Stimulated activated CD8-positive, alpha-beta memory T cell treated with anti-CD3 and anti-CD28 coated beads, Interleukin-2, amount 100 ng/mL, for 48 hours (primary cell): ENCODE measurements around the gene SUSD3.

Source experiments
- DNase-seq, 2 donors: peaks; one replicate each; pipeline ENCODE4 v3.0.0-alpha.2; 2020; ENCODE audit warnings: low read depth in 2 of 2

Gene SUSD3

DNA sequence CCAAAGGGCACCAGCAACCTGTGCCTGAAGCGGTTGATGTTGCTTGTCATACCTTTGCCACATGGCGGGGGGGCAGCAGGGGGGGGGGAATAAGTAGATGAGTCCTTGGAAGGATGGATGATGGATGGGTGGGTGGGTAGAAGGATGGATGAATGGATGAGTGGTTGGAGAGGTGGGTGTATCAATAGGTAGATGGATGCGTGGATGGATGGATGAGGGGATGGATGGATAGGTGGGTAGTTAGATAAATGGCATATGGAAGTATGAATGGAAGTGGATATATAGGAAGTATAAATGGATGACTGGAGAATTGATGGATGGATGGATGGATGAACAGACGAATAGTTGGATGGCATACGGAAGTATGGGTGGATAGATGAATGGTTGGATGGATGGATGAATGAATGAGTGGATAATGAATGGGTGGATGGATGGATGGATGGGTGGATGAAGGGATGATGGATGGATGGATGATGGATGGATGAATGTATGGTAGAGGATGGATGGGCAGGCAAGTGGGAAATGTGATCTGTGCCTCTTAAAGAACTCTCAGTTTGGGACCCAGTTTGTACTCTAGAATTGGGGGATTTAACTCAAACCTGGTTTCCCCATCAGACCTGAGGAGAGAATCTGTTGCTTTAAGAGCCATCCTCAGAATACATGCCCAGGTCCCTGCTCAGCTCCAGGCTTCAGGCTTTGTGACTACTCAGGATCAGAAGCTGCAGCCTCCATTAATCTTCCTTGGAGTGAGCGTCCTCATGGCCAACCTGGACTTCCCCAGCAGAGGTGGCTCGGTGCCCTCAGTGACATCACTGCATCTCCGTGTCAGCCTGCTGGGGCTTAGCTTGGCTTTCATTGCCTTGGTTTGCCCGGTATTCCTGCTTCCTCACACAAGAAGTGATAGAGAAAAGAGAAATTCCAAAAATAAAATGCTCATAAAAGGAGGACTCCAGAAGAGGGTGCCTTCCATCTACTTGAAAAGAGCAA, 27.6 kb upstream of the SUSD3 start:
- DNase-seq: no peak

DNA sequence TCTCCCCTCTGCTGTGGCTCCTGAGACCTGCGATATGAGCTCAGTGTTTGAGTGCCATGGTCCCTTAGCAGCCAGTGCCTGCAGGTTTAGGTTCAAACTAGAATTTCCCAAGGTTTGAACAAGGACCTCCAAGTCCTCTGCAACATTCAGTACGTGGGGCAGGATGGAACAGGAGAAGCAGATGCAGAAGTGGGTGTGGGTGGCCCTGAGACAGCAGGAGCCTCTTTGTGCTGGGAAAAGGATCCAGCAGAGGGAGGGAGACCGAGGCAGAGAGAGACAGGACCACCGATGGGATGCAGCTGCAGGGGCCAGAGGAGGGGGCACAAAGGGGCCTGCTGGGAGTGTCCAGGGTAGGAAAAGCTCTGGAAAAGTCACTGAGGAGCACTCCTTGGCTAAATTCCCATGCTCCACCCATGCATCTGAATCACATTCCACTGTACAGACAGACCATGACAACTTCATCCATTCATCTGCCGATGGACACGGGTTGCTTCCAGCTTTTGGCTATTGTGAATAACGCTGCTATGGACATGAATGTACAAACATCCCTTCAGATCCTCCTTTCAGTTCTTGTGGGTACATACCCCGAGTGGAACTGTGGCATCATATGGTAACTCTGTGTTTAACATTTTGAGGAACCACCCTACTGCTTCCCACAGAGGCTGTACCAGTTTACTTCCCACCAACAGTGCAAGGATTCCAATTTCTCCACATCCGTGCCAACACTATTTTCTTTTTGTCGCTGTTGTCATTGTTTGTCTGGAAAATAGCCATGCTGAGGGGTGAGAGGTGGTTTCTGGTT, 26.7 kb upstream of the SUSD3 start:
- DNase-seq: no peak

DNA sequence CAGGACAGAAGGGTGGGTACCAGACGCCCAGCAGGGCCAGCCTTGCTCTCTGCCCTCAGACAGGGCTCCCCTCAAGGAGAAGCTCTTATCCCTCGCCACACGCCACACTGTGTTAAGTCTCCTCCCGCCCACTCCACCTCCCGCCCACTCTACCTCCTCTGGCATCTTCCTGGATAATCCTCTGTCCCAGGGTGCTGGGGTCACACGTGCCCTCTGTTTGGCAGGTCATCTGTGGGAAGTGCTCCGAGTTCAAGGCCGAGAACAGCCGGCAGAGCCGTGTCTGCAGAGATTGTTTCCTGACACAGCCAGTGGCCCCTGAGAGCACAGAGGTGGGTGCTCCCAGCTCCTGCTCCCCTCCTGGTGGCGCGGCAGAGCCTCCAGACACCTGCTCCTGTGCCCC, 26.0 kb upstream of the SUSD3 start:
- no peak for DNase-seq

DNA sequence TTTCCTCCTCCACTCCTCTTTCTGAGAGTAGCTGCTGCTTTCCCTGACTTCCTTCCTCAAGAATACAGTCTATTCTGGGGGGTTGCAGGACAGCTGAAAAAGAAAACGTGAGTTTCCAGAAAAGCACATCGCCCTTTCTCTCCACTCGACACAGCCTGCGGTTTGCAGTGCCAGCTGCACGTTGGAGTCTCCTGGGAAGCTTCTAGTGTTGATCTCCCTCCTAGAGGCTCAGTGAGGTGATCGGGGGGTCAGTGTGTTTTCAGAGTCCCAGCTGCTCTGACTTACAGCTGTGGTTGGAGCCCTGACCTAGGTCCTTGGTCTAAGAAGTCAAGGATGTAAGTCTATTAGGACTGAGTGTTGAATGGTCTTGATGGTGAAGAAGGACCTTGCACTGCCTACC, 25.0 kb upstream of the SUSD3 start:
- DNase-seq: no peak

DNA sequence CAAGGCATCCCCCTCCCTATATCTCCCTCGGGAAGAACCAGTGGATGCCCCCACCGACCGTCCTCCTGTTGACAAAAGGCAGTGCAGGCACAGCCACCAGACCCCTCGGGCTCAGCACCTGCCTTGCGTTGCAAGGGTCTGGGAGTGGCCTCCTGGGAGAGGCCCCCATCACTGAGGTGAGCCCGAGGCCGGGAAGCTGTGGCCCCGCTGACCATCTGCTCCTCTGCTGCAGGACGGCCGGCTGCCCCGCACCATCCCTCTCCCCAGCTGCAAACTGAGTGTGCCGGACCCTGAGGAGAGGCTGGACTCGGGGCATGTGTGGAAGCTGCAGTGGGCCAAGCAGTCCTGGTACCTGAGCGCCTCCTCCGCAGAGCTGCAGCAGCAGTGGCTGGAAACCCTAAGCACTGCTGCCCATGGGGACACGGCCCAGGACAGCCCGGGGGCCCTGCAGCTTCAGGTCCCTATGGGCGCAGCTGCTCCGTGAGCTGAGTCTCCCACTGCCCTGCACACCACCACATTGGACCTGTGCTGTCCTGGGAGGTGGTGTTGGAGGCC, 23.3 kb upstream of the SUSD3 start:
- DNase-seq: no peak

DNA sequence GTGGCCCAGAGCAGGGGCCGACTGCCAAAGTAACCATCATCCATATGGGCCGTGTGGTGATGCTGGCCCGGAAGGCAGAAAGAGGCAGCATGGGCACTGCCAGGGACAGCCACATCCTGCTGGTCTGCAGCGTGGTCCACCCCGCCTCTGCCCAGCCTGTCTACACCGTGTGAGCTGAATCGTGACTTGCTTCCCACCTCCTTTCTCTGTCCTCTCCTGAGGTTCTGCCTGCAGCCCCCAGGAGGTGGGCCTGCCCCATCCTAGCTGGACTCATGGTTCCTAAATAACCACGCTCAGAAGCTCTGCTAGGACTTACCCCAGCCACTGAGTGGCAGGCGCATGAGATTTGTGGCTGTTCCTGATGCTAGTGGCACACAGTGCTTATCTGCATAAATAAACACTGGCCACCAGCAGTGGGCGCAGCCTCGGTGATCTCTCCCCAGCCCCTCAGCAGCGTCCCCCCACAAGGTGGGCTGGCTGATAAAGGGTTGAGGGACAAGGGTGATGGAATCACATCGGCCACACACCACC, 22.6 kb upstream of the SUSD3 start:
- DNase-seq: no peak

DNA sequence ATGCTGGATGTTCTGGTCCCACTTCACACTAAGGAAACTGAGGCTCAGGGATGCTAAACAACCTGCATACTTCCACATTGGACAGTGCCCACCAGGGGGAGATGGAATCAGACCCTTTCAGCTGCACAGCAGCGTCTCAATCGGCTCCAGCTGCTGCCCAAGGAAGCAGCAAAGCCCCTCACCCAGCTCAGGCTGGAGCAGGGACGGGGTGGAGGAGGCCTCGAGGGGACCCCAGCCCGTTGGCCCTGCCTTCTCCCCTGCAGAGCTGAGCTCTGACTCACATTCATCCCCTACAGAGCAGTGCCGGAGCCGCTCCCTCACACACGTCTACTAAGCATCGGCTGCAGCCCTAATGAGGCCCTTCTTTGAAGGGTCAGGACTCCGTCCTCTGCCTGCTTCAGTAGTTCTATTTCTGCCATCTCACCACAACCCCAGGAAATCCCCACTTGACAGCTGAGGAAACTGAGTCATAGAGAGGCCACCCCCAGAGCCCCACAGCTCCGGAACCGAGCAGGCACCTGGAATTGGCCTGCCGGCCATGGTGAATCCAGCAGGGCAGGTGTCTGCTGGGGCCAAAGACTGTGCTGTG, 21.5 kb upstream of the SUSD3 start:
- DNase-seq: no peak

DNA sequence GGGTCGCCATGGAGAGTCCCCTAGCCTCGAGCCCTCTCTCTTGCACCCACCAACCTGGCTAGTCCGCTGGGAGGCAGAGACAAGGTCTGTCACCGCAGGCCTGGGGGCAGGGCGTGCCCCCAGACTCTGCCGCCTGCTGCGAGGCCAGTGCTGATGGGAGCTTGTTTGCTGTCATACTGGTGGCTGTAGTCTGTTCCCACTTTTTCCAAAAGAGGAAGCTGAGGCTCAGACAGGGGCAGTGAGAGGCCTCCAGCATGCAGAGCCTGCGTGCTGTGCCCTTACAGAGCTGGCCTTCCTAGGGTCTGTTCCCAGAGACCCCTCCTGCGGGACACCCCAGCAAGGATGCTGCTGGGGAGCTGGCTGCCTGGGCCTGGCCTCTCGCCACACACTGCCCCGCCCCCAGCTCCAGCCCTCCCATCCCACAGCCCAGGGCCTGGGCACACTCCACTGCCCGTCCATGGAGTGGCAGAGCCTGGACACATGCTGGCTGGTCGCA, 21.0 kb upstream of the SUSD3 start:
- DNase-seq: no peak

DNA sequence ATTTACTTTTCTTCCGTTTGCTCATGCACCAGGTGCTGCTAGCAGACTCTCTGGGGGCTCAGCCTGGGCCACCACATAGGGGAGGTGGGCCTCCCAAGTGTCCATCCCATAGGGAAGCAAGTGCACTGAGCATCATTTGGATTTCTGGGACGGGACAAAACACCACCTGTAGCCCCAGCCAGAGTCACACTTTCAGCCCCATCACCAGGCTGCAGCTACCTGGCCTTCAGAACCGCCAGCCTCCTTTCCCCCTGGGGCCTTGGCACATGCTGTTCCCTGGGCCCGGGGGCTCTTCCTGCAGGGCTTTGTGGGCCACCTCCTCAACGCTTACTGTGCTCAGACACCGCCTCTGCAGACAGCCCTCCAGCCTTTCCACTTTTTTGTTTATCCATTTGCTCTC, 19.6 kb upstream of the SUSD3 start:
- DNase-seq: no peak

DNA sequence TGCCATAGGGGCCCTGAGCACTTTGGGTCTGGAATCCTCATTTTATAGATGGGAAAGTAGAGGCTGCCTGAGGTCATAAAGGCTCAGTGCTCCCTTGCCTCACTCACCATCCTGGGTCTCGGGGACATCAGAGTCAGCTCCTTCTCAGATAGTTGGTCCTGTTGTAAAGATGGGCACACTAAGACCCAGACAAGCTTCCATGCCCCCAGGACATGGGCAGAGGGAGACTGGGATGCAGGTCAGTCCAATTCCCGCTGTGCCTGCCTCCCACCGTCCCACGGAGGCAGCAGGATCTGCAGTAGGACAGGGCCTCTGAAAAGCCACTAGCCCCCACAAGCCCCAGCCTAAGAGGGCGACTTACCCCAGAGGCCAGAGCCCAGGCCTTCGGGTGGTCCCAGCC, 19.0 kb upstream of the SUSD3 start:
- no peak for DNase-seq

DNA sequence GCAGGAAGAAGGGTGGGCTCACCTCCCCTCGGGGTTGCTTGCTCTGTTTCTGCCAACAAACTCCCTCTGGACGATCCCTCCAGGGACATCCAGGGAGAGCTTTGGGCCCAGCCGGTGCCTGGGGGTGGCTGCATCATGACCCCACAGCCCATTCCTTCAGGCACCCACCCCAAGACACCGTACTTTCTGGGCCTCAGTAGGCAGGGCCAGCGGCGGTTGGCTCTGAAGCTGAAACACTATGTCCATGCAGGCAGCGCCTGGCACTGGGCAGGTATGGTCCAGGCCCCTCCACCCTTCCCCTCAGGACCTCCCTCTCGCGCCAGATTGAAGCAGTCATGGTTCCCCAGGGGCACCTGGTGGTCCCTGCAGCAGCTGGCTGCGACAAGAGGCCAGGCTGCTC, 18.5 kb upstream of the SUSD3 start:
- no peak for DNase-seq

DNA sequence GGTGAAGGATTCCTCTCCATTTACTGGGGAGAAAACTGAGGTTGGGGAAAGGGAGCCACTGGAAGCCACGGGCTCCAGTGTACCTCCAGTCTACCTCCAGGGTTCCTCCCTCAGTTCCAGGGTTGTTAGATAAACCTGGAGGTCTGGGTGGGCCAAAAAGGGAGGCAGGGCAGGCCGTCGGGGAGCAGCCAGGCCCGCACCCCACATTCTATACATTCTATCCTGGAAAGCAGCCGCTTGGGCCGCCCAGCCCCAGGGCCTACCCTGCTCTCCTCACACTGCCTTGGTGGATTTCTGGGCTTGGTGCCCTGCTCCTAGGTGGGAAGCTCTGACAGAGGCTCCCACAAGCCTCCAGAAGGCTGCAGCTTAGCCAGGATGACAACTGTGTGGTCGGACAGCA, 18.1 kb upstream of the SUSD3 start:
- no peak for DNase-seq

DNA sequence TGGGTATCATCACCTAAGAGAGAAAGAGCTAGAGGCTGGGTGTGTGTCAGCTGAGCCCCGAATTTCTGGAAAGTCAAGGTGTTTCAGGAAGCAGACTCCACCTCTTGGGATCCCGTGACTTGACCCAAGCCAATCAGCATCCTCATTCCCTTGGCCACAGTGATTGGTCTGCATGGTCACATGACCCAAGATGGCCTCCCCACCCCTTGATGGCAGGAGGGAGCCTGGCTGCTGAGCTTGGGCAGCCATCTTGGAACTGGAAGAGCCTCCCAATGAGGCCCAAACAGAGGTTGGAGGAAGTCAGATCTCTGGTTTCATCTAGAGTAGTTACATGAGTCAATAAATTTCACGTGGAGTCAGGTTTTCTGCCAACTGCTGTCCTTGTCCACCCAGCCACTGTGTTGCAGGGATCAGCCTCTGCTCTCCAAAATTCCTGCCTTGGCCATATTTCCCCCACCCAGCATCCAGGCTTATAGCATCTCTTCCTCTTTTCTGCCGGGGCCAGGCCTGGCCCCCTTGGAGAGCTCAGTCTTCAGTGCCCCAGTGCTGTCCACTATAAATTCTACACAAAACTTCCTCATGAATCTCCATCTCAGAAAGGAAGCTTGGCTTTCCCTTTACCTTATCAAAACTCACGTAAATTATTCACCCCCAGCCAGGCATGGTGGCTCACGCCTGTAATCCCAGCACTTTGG, 17.2 kb upstream of the SUSD3 start:
- DNase-seq: no peak

DNA sequence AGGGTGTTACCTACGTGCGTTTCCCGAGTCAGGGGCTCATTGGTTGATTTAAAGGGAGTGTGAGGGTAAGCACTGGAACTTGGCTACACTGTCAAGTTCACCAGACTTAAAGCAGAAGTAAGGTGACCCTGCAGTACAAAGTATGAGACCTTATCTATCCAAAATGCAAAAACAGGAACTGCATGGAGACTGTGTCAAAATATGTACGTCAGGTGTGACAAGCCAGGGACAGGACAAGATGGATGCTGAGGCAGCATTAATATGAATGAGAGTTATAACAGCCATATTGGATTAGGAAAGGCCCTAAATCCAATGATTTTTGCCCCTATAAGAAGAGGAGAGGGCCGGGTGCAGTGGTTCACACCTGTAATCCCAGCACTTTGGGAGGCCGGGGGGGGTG, 15.4 kb upstream of the SUSD3 start:
- DNase-seq: no peak

DNA sequence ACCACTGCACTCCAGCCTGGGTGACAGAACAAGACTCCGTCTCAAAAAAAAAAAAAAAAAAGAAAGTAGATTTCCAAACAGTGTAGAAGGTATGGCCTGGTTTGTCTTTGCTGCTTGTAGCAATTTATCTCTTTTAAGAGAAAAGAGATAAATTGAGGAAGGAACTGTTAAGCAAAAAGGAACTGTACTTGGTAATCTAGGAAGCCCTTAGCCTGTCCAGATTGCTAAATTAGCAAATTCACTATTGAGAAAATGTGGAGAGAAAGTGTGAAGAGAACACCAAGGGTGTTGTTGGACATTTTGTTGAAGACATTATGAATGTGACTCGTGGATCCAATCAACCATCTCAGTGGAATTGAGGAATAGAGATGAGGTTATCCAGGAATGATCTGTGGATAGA, 13.0 kb upstream of the SUSD3 start:
- DNase-seq: no peak

DNA sequence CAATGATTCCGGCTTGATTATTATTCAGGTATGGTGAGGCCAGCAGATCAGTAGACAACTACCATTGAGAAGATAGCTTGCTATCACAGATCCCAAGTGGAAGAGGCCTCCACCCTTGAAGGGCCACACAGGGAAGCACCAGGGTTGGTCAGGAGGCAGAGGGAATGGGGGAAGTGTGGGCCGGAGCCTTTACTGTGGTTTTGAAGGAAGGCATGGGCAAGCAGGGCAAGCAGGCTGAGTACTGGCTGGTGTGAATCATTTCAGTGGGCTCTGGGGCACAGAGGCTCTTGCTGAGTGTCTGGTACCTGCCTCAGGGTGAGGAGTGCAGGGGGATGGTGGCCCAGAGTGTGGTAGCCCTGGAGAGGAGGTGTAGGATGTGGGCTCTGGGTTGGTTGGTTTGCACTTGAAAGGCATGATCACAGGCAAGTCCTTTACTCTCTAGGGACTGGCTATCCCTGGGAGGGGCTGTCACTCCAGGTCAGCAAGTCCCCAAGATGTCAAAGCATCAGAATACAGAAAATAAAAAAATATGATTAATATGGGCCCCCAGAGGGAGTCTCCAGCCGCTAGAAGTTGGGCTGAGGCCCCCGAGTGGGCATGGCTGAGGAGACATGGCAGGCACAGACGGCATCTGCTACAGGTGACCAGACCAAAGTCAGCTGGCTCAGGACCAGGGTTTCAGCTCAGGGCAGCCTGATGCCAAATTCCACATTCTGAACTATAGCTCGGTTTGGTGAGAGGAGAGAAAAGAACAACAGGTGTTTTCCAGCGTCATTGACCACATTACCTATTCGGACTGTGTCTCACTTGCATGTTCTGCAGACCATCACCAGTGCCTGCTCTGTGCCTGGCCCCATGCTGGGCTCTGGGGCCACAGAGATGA, 9.7 kb upstream of the SUSD3 start:
- no peak for DNase-seq

DNA sequence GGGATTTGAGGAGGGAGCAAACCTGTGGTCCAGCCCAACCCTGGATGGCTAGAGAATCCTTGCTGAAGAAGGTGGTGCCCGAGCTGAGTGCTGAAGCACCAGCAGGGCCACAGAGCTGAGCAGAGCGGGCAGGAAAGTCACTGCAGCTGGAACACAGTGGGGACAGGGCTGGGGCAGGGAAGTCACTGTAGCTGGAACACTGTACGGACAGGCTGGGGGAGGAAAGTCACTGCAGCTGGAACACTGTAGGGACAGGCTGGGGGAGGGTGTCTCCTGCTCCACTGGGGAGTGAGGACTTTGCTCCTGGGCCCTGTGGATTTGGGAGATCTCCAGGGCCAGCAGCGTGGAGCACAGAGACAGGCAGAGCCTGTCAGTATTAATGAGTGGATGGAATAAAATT, 9.0 kb upstream of the SUSD3 start:
- no peak for DNase-seq

DNA sequence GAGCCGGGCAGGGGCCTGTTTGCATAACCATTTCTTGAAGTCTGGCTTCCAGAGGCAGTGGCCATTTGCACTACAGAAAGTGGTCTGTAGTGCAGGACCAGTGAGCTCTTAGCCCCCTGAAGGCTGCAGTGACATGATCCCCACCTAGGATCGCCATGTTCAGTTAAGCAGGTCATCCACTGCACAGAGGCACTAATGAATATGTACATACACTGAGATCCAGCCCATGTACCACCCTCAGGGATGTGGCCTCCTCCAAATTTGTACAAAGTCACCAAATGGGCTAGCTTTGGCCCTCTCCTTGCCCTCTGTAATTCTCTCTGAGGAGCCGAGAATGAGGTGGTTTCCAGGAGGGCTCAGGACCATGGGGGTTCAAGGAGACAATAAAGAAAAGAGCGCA, 8.3 kb upstream of the SUSD3 start:
- DNase-seq: no peak

DNA sequence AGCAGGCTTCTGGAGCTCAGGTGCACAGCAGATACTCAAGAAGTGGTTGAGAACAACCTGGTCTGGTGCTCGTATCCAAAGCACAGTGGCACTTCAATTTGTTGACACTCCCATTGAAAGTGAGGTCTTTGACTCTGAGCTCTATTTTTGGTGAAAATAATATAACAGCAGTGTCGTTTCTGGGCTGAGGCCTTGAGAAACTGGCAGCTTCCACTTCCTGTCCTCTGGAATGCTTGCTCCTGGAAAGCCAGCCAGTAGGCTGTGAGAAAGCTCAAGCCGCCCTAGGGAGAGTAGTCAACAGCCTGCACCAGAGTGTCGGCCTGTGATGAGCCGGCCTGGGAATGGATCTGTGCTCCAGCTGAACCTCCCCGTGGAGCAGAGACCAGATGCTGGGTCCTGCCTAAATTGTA, 6.8 kb upstream of the SUSD3 start:
- DNase-seq: no peak
